ENCODE measurements around the gene OR10Z1.

The OR10Z1 gene

DNA sequence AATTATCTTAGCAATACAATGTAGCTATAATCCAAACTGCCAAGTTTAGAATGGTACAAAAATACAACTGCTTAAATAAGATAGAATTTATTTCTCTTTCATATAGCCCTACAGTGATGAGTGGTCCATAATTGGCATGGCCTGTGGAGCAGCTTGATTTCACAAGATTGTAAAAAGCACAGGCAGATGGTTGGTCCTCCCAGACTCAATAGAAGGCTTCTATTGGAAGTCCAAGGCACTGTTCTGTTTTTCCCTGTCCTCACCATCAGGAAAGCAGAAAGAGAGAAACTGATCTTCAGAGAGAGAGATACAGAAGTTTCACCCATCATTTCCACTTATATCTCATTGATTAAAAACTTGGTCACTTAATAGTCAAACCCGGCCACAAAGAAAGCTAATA is 32.8 kb upstream of the OR10Z1 start:
- Histone ChIP-seq H3K27ac (ENCODE audit: poor library complexity, severe bottlenecking) (no peak overlapping the region), H3K36me3 (ENCODE audit: low read depth) (no peaks in the 10 kb centered on the region), H3K27me3 (ENCODE audit: insufficient read depth, poor library complexity, severe bottlenecking) (peaks cover 5% of the 10 kb centered on the region), H3K4me3 (ENCODE audit: severe bottlenecking) (no peak overlapping the region), H3K4me1 (ENCODE audit: insufficient read depth, poor library complexity, severe bottlenecking) (no peaks in the 10 kb centered on the region), H3K9me3 (ENCODE audit: severe bottlenecking) (no peaks in the 10 kb centered on the region)
- no peak for ATAC-seq (ENCODE audit: low read depth)
- DNase-seq (ENCODE audit: low spot score) = no peak
- TF ChIP-seq, protein P1, sequence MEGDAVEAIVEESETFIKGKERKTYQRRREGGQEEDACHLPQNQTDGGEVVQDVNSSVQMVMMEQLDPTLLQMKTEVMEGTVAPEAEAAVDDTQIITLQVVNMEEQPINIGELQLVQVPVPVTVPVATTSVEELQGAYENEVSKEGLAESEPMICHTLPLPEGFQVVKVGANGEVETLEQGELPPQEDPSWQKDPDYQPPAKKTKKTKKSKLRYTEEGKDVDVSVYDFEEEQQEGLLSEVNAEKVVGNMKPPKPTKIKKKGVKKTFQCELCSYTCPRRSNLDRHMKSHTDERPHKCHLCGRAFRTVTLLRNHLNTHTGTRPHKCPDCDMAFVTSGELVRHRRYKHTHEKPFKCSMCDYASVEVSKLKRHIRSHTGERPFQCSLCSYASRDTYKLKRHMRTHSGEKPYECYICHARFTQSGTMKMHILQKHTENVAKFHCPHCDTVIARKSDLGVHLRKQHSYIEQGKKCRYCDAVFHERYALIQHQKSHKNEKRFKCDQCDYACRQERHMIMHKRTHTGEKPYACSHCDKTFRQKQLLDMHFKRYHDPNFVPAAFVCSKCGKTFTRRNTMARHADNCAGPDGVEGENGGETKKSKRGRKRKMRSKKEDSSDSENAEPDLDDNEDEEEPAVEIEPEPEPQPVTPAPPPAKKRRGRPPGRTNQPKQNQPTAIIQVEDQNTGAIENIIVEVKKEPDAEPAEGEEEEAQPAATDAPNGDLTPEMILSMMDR (IDR thresholded peaks at IDR 0.05; ENCODE audit: poor library complexity, severe bottlenecking) = no peak

DNA sequence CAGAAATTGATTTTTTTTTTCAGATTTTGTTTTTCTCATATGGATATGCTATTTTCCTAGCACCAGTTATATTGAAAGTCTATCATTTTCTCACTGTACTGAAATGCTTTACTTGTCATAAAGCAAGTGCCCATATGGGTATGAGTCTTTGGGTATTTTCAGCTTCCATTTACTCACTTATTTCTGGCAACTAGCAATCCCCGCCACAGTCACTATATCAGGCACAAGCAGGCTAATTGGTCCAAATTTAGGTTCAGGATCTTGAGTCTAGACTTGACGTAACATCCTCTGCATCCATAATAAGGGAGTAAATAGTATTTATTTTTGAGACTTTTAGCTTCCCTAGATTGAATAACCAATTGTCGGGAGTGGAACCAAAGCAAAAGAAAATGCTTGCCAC is 27.5 kb upstream of the OR10Z1 start:
- Histone ChIP-seq H3K36me3 (ENCODE audit: low read depth) (no peaks in the 10 kb centered on the region), H3K27me3 (ENCODE audit: insufficient read depth, poor library complexity, severe bottlenecking) (no peaks in the 10 kb centered on the region), H3K4me3 (ENCODE audit: severe bottlenecking) (no peak overlapping the region), H3K9me3 (ENCODE audit: severe bottlenecking) (no peaks in the 10 kb centered on the region), H3K4me1 (ENCODE audit: insufficient read depth, poor library complexity, severe bottlenecking) (no peaks in the 10 kb centered on the region), H3K27ac (ENCODE audit: poor library complexity, severe bottlenecking) (no peak overlapping the region)
- ATAC-seq (ENCODE audit: low read depth) (no peak), DNase-seq (ENCODE audit: low spot score) (no peak)
- TF ChIP-seq, protein P1 (IDR thresholded peaks at IDR 0.05; ENCODE audit: poor library complexity, severe bottlenecking) = no peak

DNA sequence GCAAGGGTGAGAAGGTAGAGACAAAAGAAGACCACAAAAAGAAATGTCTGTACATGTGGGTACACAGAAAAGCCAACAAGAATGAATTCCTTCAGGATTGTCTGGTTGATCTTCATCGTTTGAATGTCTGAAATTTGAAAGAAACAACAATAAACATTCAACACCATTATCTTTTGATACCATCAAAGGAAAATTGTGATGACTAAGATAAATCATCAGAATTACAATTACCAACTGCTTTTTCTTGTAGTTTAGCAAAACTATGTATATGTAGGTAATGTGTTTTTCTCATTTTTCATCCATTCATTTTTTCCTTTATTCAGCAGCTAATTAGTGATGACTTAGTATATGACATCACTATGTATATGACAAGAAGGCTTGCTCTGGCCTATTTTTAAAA is 25.3 kb upstream of the OR10Z1 start, which contains the start of gene OR10X1:
Gene OR10X1 (minus strand): TSS at position 167 of the 400 bp plus-strand sequence. CDS start 0 bp downstream, at position 167.
- ATAC-seq (ENCODE audit: low read depth) = no peak
- Histone ChIP-seq H3K9me3 (ENCODE audit: severe bottlenecking) (no peaks in the 10 kb centered on the region), H3K4me1 (ENCODE audit: insufficient read depth, poor library complexity, severe bottlenecking) (no peaks in the 10 kb centered on the region), H3K36me3 (ENCODE audit: low read depth) (no peaks in the 10 kb centered on the region), H3K4me3 (ENCODE audit: severe bottlenecking) (no peak within 1 kb of the TSS), H3K27ac (ENCODE audit: poor library complexity, severe bottlenecking) (no peak within 1 kb of the TSS), H3K27me3 (ENCODE audit: insufficient read depth, poor library complexity, severe bottlenecking) (no peaks in the 10 kb centered on the region)
- TF ChIP-seq, protein P1 (IDR thresholded peaks at IDR 0.05; ENCODE audit: poor library complexity, severe bottlenecking) = no peak
- no peak for DNase-seq (ENCODE audit: low spot score)

DNA sequence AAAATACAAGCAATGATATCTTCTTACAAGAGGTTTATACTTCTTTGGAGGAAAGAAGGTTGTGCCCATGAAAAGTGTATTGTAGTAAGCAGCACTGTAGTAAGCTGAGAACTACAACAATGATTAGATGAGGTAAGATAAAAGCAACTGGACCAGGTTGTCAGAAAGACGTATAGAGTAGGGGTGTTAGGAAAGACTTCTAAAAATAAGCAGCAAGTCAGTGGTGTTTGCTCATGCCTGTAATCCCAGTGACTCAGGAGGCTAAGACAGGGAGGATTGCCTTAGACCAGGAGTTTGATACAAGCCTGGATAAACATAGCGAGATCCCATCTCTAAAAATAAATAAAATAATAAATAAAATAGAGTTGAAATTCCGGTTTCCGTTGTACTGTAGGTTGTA is 21.1 kb upstream of the OR10Z1 start:
- Histone ChIP-seq H3K27me3 (ENCODE audit: insufficient read depth, poor library complexity, severe bottlenecking) (no peaks in the 10 kb centered on the region), H3K36me3 (ENCODE audit: low read depth) (no peaks in the 10 kb centered on the region), H3K4me3 (ENCODE audit: severe bottlenecking) (no peak overlapping the region), H3K4me1 (ENCODE audit: insufficient read depth, poor library complexity, severe bottlenecking) (no peaks in the 10 kb centered on the region), H3K27ac (ENCODE audit: poor library complexity, severe bottlenecking) (no peak overlapping the region), H3K9me3 (ENCODE audit: severe bottlenecking) (peaks cover 2% of the 10 kb centered on the region)
- DNase-seq (ENCODE audit: low spot score) (no peak), ATAC-seq (ENCODE audit: low read depth) (no peak)
- TF ChIP-seq, protein P1 (IDR thresholded peaks at IDR 0.05; ENCODE audit: poor library complexity, severe bottlenecking) = no peak

DNA sequence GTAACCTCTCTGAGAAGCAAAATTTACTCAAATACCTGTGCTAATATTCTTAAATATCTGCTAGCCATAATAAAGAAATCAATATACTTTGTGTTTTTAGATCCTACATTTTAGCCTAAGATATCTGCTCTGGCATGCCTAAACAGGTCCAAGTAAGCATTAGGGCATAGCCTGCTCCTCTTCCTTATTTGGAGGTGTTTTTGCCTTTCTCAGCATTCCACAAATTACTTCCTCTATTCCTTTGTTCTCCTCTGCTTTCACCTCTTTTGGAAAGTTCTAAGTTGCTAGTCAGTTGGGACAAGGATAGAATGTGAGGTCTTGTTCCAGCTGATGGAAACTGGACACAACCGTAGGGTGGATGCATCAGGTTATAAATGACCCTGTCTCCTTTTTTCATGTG is 18.1 kb upstream of the OR10Z1 start:
- DNase-seq (ENCODE audit: low spot score) (no peak), ATAC-seq (ENCODE audit: low read depth) (no peak)
- TF ChIP-seq, protein P1 (IDR thresholded peaks at IDR 0.05; ENCODE audit: poor library complexity, severe bottlenecking) = no peak

More for the DNA sequence above, 18.1 kb upstream of the OR10Z1 start:
- no peak overlapping the region for H3K27ac ChIP-seq (ENCODE audit: poor library complexity, severe bottlenecking)
- no peaks in the 10 kb centered on the region for H3K4me1 ChIP-seq (ENCODE audit: insufficient read depth, poor library complexity, severe bottlenecking)
- no peaks in the 10 kb centered on the region for H3K27me3 ChIP-seq (ENCODE audit: insufficient read depth, poor library complexity, severe bottlenecking)
- H3K36me3 ChIP-seq (ENCODE audit: low read depth) = no peaks in the 10 kb centered on the region
- H3K4me3 ChIP-seq (ENCODE audit: severe bottlenecking) = no peak overlapping the region
- peaks cover 2% of the 10 kb centered on the region for H3K9me3 ChIP-seq (ENCODE audit: severe bottlenecking)

All from RWPE2 (cell line).